RWPE2 (cell line): Measurements from ENCODE around the gene NAB2.

ENCODE experiments used
- ATAC-seq: fragments of 200-7000 bp; cut with Tn5 transposase; 3 replicates; pipeline ENCODE4 v1.9.1; 2021; ENCODE audit warnings: low read depth
- DNase-seq: peaks from one replicate; pipeline ENCODE4 v3.0.0-alpha.2; 2020; ENCODE audit warnings: low spot score
- H3K27ac ChIP-seq: fragments of 450-650 bp; 2 replicates; pipeline ENCODE4 v1.5.1; 2017; ENCODE audit warnings: mild to moderate bottlenecking; ENCODE audit not compliant: poor library complexity, severe bottlenecking
- H3K27me3 ChIP-seq: fragments of 250-450 bp; sonication (Bioruptor Pico); 2 replicates; pipeline ENCODE4 v1.5.1; 2021; ENCODE audit warnings: mild to moderate bottlenecking, moderate library complexity; ENCODE audit not compliant: insufficient read depth, poor library complexity, severe bottlenecking
- H3K36me3 ChIP-seq: fragments of 250-450 bp; sonication (Bioruptor Pico); 2 replicates; pipeline ENCODE4 v1.5.1; 2020; ENCODE audit warnings: low read depth, mild to moderate bottlenecking, moderate library complexity
- H3K4me1 ChIP-seq: fragments of 250-450 bp; sonication (Bioruptor Pico); 2 replicates; pipeline ENCODE4 v1.5.1; 2021; ENCODE audit warnings: mild to moderate bottlenecking, moderate library complexity; ENCODE audit not compliant: insufficient read depth, poor library complexity, severe bottlenecking
- H3K4me3 ChIP-seq: fragments of 250-450 bp; sonication (Bioruptor Pico); 2 replicates; pipeline ENCODE4 v1.5.1; 2021; ENCODE audit warnings: mild to moderate bottlenecking, moderate library complexity; ENCODE audit not compliant: severe bottlenecking
- H3K9me3 ChIP-seq: fragments of 250-450 bp; sonication (Bioruptor Pico); 2 replicates; pipeline ENCODE4 v1.5.1; 2021; ENCODE audit warnings: mild to moderate bottlenecking, moderate library complexity; ENCODE audit not compliant: severe bottlenecking
- CTCF ChIP-seq: fragments of 450-650 bp; IDR thresholded peaks from one replicate; pipeline ENCODE4 v1.5.1; 2017; ENCODE audit warnings: mild to moderate bottlenecking, moderate library complexity; ENCODE audit not compliant: poor library complexity, severe bottlenecking

NAB2 gene

GRCh38 chr12:57080855-57081254 is 8.1 kb upstream of the NAB2 start:
- ATAC-seq = no peak
- no peak overlapping the region for H3K27ac ChIP-seq
- no peak for TF ChIP-seq CTCF
- no peaks in the 10 kb centered on the region for H3K27me3 ChIP-seq
- H3K9me3 ChIP-seq = no peaks in the 10 kb centered on the region
- H3K36me3 ChIP-seq = peaks cover 7% of the 10 kb centered on the region
- H3K4me3 ChIP-seq = no peak overlapping the region
- DNase-seq = no peak
- H3K4me1 ChIP-seq = peaks cover 5% of the 10 kb centered on the region

DNA sequence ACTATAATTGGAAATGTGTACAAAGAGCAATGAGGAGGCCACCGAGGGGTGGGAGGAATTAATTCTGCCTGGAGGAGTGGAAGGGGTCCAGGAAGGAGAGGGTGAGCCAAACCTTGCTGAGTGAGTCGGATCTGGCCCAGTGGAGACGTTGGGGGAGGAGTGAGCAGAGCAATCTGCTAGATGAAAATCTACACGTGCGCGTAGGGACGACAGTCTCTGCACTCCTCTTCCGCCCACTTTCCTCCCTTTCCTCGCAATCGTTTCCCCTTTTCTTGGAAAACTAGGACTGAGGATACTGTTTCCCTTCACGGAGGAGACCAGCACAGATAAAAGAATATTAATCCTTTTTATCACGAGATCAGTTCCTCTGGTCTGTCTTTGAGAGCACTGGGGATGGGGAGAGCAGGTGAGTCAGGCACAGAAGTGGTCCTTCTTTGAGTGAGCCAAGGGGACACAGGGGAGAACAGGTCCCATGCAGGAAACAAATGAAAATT is 2.9 kb upstream of the NAB2 start:
- H3K4me3 ChIP-seq = peak overlapping the region; percentile 75
- H3K4me1 ChIP-seq = peaks cover 10% of the 10 kb centered on the region
- peak overlapping the region; percentile 99 for H3K27ac ChIP-seq
- TF ChIP-seq CTCF = no peak
- DNase-seq (no peak), ATAC-seq (no peak)
- H3K9me3 ChIP-seq = no peaks in the 10 kb centered on the region
- peaks cover 9% of the 10 kb centered on the region for H3K36me3 ChIP-seq
- no peaks in the 10 kb centered on the region for H3K27me3 ChIP-seq

- Histone ChIP-seq H3K27ac (peak overlapping the region; percentile 99), H3K36me3 (peaks cover 14% of the 10 kb centered on the region), H3K4me3 (peak overlapping the region; percentile 75), H3K27me3 (no peaks in the 10 kb centered on the region), H3K4me1 (peaks cover 10% of the 10 kb centered on the region), H3K9me3 (no peaks in the 10 kb centered on the region)
- DNase-seq = no peak
- ATAC-seq = no peak; the same call in 2 of the 3 replicates
- TF ChIP-seq CTCF = peak; percentile 58
These were observed 2.4 kb upstream of the NAB2 start for GRCh38 chr12:57086493-57087009.

DNA sequence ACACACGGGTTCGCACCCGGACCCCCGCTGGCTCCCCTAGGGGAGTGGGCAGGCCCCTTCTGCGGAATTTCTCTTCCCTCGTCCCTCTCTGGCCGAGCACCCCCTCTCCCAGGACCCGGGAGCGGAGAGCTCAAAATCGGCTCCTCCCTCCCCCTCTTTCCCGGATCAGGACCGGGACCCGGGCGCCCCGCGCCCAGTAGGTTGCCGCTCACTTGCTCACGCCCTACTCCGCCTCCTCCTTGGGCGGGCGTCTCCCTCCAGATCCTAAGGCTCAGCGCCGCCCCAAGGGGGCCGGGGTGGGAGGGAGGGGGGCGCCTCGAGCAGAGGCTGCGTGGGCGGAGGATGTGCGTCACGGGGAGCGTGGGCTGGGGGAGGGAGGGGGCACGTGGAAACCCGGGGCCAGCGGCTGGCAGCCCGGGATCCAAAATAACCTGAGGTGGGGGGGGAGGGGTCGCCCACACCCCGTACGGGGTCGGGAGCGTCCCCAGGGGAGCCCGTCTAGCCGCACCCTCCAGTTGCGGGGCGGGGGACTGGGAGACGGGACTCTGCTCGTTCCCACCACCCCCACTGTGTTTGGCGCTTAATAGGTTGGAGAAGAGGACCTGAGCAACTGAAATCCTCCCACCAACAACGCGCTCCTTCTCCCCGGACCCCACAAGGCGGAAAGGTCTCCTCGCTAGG is 1.8 kb upstream of the NAB2 start:
- Histone ChIP-seq H3K4me3 (peak overlapping the region; percentile 75), H3K9me3 (no peaks in the 10 kb centered on the region), H3K4me1 (peaks cover 10% of the 10 kb centered on the region), H3K27me3 (no peaks in the 10 kb centered on the region), H3K36me3 (peaks cover 18% of the 10 kb centered on the region), H3K27ac (peak overlapping the region; percentile 99)
- DNase-seq = peak; percentile 91
- TF ChIP-seq CTCF = no peak
- ATAC-seq = peak; percentile 58

DNA sequence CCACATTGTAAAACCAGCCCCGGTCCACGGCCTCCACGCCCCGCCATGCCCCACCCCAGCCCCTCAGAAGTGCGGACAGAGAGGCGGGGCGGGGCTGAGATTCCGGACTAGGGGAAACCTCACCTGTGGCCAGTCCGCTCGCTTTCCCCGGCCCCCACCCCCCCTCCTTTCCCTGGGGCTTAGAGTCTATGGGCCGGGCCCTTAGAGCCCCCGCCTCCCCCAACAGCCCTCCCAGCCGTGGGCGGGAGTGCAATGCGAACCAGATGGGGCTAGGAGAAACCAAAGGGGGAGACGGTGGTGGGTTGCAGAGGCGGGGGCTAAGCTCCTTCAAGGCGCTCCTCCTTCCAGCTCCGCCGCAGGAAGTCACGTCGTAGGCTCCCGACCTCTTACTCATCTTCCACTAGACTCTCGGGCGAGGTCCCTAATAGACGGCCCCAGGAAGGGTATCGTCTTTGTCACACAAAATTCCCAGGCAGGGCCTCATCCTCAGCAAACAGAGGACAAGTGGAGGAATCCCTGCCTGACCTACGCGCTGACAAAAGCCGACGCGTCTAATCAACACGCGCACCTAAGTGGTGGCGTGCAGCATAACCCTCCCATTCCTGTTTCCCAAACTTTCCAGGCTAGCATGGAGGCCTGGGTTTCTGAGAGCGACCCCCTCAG is 1.1 kb upstream of the NAB2 start:
- Histone ChIP-seq H3K27me3 (no peaks in the 10 kb centered on the region), H3K4me1 (peaks cover 10% of the 10 kb centered on the region), H3K27ac (peak overlapping the region; percentile 99), H3K36me3 (peaks cover 24% of the 10 kb centered on the region), H3K4me3 (peak overlapping the region; percentile 75), H3K9me3 (no peaks in the 10 kb centered on the region)
- ATAC-seq (peak; percentile 61), DNase-seq (peak; percentile 94)
- no peak for TF ChIP-seq CTCF
